Astrocyte of the cerebellum (primary cell): ENCODE measurements around the gene NOP14.
"Not testable (repeated sequence)": the region's sequence is repeated elsewhere in the genome, so short reads cannot be mapped to it uniquely, and the experiment has no call there.

Experiments used
- DNase-seq: peaks from one replicate; pipeline ENCODE4 v3.0.0-alpha.2; 2011; ENCODE audit warnings: low read depth
- H3K4me3 ChIP-seq: 2 replicates; pipeline ENCODE4 v1.5.1; 2011; ENCODE audit warnings: mild to moderate bottlenecking, low read depth, low read length, moderate library complexity
- CTCF ChIP-seq: IDR thresholded peaks from 2 replicates; pipeline ENCODE4 v1.5.1; 2012; ENCODE audit warnings: low read length, low read depth, moderate library complexity, mild to moderate bottlenecking; ENCODE audit errors: missing control alignments
- in situ Hi-C: cut with HindIII; loops from 2 replicates; pipeline ENCODE4 v1.10.0; 2017; ENCODE audit warnings: low sequenced_read_pairs

Gene NOP14

GRCh38 chr4:2996415-2996814, 33.2 kb upstream of the NOP14 start:
- no peak for TF ChIP-seq CTCF
- in situ Hi-C loops, result no loop called here
- no peak for DNase-seq
- H3K4me3 ChIP-seq, result no peak overlapping the region

DNA sequence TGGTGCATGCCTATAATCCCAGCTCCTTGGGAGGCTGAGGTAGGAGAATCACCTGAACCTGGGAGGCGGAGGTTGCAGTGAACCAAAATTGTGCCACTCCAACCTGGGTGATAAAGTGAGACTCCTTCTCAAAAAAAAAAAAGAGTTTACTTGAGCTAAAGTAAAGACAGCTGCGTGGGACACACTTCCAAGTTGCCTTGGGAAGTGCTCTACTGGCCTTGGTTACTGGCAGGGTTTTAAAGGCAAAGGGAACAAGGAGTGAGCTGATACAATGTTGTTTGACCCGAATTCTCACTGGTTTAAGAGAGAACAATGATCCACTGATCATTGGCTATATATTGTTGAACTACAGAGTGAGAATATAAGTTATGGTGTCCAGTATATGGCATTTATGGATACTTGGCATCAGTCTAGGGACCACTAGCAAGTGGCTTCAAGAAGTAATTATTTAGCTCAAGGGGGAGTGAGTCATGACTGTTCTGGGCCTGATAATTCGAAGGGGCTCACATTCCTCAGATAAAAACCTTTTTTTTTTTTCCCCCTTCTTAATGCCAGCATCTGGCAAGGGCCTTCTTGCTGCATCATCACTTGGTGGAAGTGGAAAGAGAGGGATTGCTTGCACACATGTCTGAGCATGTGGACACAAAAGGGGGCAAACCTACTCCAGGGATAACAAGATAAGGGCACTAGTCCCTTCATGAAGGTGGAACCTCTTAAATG, 32.5 kb upstream of the NOP14 start:
- TF ChIP-seq CTCF, result no peak
- in situ Hi-C loops, result no loop called here

GRCh38 chr4:2994917-2995316, 31.7 kb upstream of the NOP14 start:
- no peak overlapping the region for H3K4me3 ChIP-seq
- no peak for DNase-seq
- no peak for TF ChIP-seq CTCF
- in situ Hi-C loops, result loop anchor here (5.0 kb wide), 1 partner anchor 58 kb away; no protein-coding TSS in a partner anchor

More for the DNA sequence above, 32.5 kb upstream of the NOP14 start:
- no peak for DNase-seq
- H3K4me3 ChIP-seq, result no peak overlapping the region

- no peak overlapping the region for H3K4me3 ChIP-seq
Observed at GRCh38 chr4:2991243-2991642, 28.0 kb upstream of the NOP14 start.

DNA sequence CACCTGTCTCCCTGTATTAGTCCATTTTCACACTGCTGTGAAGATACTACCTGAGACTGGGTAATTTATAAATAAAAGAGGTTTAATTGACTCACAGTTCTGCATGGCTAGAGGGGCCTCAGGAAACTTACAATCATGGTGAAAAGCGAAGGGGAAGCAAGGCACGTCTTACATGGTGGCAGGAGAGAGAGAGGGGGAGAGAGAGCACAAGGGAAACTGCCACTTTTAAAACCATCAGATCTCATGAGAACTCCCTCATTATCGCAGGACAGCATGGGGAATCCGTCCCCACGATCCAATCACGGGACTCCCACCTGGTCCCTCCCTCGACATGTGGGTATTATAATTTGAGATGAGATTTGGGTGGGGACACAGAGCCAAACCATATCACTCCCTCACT, 20.5 kb upstream of the NOP14 start:
- in situ Hi-C loops, DNase-seq, H3K4me3 ChIP-seq: not testable (repeated sequence)

More at GRCh38 chr4:2991243-2991642, 28.0 kb upstream of the NOP14 start:
- DNase-seq, result no peak
- TF ChIP-seq CTCF, result no peak
- in situ Hi-C loops, result loop anchor here (5.0 kb wide), 1 partner anchor 54 kb away; no protein-coding TSS in a partner anchor

DNA sequence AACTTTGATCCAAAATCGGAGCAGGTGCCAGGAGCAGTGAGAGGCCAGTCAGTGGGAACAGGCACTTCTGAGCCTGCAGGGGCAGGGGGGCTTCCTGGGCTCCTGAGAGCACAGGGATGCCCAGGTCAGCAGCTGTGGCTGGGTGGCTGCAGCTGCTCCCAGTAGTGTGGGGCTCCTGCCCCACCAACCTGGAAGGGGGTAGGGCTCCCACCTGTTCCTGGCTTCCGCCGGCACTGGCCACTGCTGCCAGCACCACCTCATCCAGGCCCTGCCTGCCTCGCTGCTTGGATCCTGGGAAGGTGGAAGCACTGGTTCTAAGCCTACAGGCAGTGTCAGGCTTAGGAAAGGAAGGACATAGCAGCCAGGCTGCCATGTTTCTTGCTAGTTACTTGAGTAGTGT, 18.8 kb upstream of the NOP14 start:
- no peak overlapping the region for H3K4me3 ChIP-seq
- no peak for TF ChIP-seq CTCF
- DNase-seq, result no peak
- in situ Hi-C loops, result no loop called here

DNA sequence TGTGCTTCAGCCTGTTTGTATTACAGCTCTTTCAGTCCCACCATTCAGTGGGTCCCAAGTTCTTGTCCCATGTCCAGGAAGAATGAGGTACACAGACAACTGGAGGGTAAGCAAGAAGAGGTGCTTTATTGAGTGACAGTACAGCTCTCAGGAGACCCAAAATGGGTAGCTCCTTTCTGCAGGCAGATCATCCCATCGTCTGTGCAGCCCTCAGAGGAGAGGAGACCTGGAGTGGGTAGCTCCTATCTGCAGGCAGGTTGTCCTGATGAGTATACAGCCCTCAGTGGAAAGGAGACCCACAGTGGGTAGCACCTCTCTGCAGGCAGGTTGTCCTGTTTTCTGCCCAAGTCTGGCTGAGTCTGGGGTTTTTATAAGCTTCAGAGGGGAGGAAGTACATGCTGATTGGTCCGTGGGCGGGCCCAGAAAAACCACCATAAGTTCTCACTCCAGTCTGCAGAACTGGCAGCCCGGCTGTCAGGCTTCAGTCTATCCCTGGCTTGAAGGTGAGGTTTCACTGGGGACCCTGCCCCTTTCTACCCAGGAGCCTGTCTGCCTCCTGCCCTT, 18.1 kb upstream of the NOP14 start:
- no peak for TF ChIP-seq CTCF
- in situ Hi-C loops, result no loop called here
- no peak for DNase-seq
- H3K4me3 ChIP-seq, result no peak overlapping the region
